ENCODE data around the gene PRKCG. TPM values are rescaled to one million over a fixed set of nuclear protein-coding genes. Genes with fewer than 3 reads are reported as not detected.

PRKCG gene
- total and polyA plus RNA-seq, 2 of the 8 experiments (the other 6 are each of a cell fraction or from before 2014, with no cell fraction given), result 6.1 to 10.6 TPM

DNA sequence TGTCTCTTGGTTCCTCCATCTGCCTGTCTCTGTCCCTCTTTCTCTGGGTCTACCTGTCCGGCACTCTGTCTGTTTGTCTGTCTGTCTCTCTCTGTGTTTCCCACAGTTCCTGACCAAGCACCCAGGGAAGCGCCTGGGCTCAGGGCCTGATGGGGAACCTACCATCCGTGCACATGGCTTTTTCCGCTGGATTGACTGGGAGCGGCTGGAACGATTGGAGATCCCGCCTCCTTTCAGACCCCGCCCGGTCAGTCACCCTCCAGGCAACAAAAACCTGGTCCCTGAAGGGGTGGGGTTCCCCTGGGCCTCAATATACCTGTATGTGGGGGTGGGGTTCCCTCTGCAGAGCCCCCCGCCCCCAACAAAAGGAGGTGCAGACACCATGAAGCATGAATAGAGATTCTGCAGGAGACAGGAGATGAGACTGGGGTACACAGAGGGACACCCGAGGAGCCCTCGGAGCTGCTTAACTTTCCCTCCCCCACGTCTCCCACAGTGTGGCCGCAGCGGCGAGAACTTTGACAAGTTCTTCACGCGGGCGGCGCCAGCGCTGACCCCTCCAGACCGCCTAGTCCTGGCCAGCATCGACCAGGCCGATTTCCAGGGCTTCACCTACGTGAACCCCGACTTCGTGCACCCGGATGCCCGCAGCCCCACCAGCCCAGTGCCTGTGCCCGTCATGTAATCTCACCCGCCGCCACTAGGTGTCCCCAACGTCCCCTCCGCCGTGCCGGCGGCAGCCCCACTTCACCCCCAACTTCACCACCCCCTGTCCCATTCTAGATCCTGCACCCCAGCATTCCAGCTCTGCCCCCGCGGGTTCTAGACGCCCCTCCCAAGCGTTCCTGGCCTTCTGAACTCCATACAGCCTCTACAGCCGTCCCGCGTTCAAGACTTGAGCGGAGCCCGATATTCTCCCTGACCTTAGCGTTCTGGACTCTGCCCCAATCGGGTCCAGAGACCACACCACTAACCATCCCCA, 24.5 kb downstream of the PRKCG start (continued):
- TF ChIP-seq SAP30 (IDR thresholded peaks at IDR 0.05; ENCODE audit: insufficient read depth, insufficient replicate concordance, low read length) (no peak), SUZ12 (IDR thresholded peaks at IDR 0.05; ENCODE audit: low read length) (no peak), CHD2 (IDR thresholded peaks at IDR 0.05; ENCODE audit: low read length) (no peak), TEAD4 (IDR thresholded peaks at IDR 0.05; ENCODE audit: low read depth, low read length) (0 out of 2 replicates have a peak, but pooled peaks have one; percentile 13), SP1 (IDR thresholded peaks at IDR 0.05; ENCODE audit: low read depth, low read length) (no peak), ASH2L (IDR thresholded peaks at IDR 0.05; ENCODE audit: low read length) (peak; percentile 59), JUN (IDR thresholded peaks at IDR 0.05; ENCODE audit: low read depth, low read length) (no peak), KDM5A (IDR thresholded peaks at IDR 0.05; ENCODE audit: low read length) (no peak), CREB1 (IDR thresholded peaks at IDR 0.05) (peak; percentile 69), SIN3A (conservative IDR thresholded peaks at IDR 0.05 in 1 of 2, IDR thresholded peaks at IDR 0.05 in 1 of 2; ENCODE audit: low read depth in 1 of 2, low read length in 2 of 2) (0 out of 4 replicates have a peak, but pooled peaks of 1 of the 2 experiments have one; percentile 23), RAD21 (IDR thresholded peaks at IDR 0.05 in 1 of 2, conservative IDR thresholded peaks at IDR 0.05 in 1 of 2; ENCODE audit: low read depth in 2 of 2, low read length in 2 of 2) (peak; percentile 68 to 75), SIX5 (IDR thresholded peaks at IDR 0.05; ENCODE audit: low read depth, low read length) (no peak), CHD1 (IDR thresholded peaks at IDR 0.05; ENCODE audit: low read depth, low read length) (no peak), TAF1 (IDR thresholded peaks at IDR 0.05; ENCODE audit: low read depth, low read length) (no peak), MAX (IDR thresholded peaks at IDR 0.05) (peak; percentile 58; the same call in 1 of the 2 replicates), YY1 (IDR thresholded peaks at IDR 0.05; ENCODE audit: low read depth, low read length) (no peak), TCF12 (IDR thresholded peaks at IDR 0.05; ENCODE audit: low read depth, low read length) (no peak), TAF7 (optimal IDR thresholded peaks at IDR 0.05; ENCODE audit: borderline replicate concordance, low read depth, low read length) (no peak), HDAC2 (IDR thresholded peaks at IDR 0.05; ENCODE audit: borderline replicate concordance in 1 of 2, low read depth in 2 of 2, low read length in 2 of 2) (no peak), FOSL1 (IDR thresholded peaks at IDR 0.05; ENCODE audit: insufficient read depth, low read depth, low read length) (no peak), EZH2 (IDR thresholded peaks at IDR 0.05; ENCODE audit: low read depth, low read length, severe bottlenecking) (no peak)
- TF ChIP-seq, protein P1, sequence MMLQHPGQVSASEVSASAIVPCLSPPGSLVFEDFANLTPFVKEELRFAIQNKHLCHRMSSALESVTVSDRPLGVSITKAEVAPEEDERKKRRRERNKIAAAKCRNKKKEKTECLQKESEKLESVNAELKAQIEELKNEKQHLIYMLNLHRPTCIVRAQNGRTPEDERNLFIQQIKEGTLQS (IDR thresholded peaks at IDR 0.05; ENCODE audit: insufficient read depth, low read depth, low read length), result no peak
